SK-N-SH treated with all-trans-retinoic acid at 6 μM for 48 hours (cell line): ENCODE measurements around the gene TMEFF2.

ENCODE experiments used
- ARNTL ChIP-seq: fragments of 450-650 bp; formaldehyde crosslinking; IDR thresholded peaks from 2 replicates; pipeline ENCODE4 v1.5.0; 2020; ENCODE audit warnings: low read depth, mild to moderate bottlenecking, moderate library complexity, borderline replicate concordance
- BACH2 ChIP-seq: fragments of 250-450 bp; sonication (Bioruptor Pico); IDR thresholded peaks from 2 replicates; pipeline ENCODE4 v1.9.0; 2021; ENCODE audit warnings: mild to moderate bottlenecking, borderline replicate concordance
- CREB5 ChIP-seq: fragments of 250-450 bp; sonication (Bioruptor Pico); IDR thresholded peaks from 2 replicates; pipeline ENCODE4 v1.5.1; 2020; ENCODE audit warnings: low read depth, mild to moderate bottlenecking, moderate library complexity
- CSRNP3 ChIP-seq: fragments of 250-450 bp; sonication (Bioruptor Pico); IDR thresholded peaks from 2 replicates; pipeline ENCODE4 v1.5.1; 2021; ENCODE audit warnings: mild to moderate bottlenecking, moderate library complexity
- ESRRG ChIP-seq: fragments of 250-450 bp; sonication (Bioruptor Pico); IDR thresholded peaks from 2 replicates; pipeline ENCODE4 v1.6.1; 2021; ENCODE audit warnings: mild to moderate bottlenecking
- ISL1 ChIP-seq: fragments of 250-450 bp; sonication (Bioruptor Pico); IDR thresholded peaks from 2 replicates; pipeline ENCODE4 v2.1.2; 2022; ENCODE audit warnings: mild to moderate bottlenecking, moderate library complexity
- PATZ1 ChIP-seq: fragments of 250-450 bp; sonication (Bioruptor Pico); IDR thresholded peaks from 2 replicates; pipeline ENCODE4 v1.8.0; 2020; ENCODE audit warnings: mild to moderate bottlenecking, moderate library complexity, borderline replicate concordance
- RARB ChIP-seq: fragments of 250-450 bp; sonication (Bioruptor Pico); IDR thresholded peaks from 2 replicates; pipeline ENCODE4 v1.8.0; 2021; ENCODE audit warnings: mild to moderate bottlenecking, moderate library complexity
- TCF4 ChIP-seq: fragments of 250-450 bp; sonication (Bioruptor Pico); IDR thresholded peaks from 2 replicates; pipeline ENCODE4 v1.8.0; 2021; ENCODE audit warnings: mild to moderate bottlenecking, moderate library complexity, borderline replicate concordance
- ZC3H10 ChIP-seq: fragments of 250-450 bp; sonication (Bioruptor Pico); IDR thresholded peaks from 2 replicates; pipeline ENCODE4 v1.5.1; 2021; ENCODE audit warnings: mild to moderate bottlenecking, moderate library complexity
- ZFP3 ChIP-seq: fragments of 250-450 bp; sonication (Bioruptor Pico); IDR thresholded peaks from 2 replicates; pipeline ENCODE4 v1.5.0; 2020; ENCODE audit warnings: mild to moderate bottlenecking, moderate library complexity
- ZFP30 ChIP-seq: fragments of 450-650 bp; formaldehyde crosslinking; IDR thresholded peaks from 2 replicates; pipeline ENCODE4 v1.5.0; 2022; ENCODE audit warnings: mild to moderate bottlenecking, moderate library complexity
- ZNF565 ChIP-seq: fragments of 450-650 bp; formaldehyde crosslinking; conservative IDR thresholded peaks from 2 replicates; pipeline ENCODE4 v1.5.0; 2020; ENCODE audit warnings: low read depth, mild to moderate bottlenecking, moderate library complexity
- ZNF70 ChIP-seq: fragments of 450-650 bp; formaldehyde crosslinking; IDR thresholded peaks from 2 replicates; pipeline ENCODE4 v1.5.0; 2020; ENCODE audit warnings: mild to moderate bottlenecking, moderate library complexity

- TF ChIP-seq ZNF565 (no peak), CSRNP3 (CRISPR knock-in tag) (no peak), ZFP30 (no peak), ARNTL (CRISPR knock-in tag) (no peak), ZFP3 (CRISPR knock-in tag) (no peak), ESRRG (no peak), ISL1 (CRISPR knock-in tag) (no peak), TCF4 (CRISPR knock-in tag) (no peak), PATZ1 (CRISPR knock-in tag) (no peak), ZC3H10 (CRISPR knock-in tag) (no peak), BACH2 (CRISPR knock-in tag) (no peak), ZNF70 (CRISPR knock-in tag) (no peak), RARB (CRISPR knock-in tag) (no peak), CREB5 (CRISPR knock-in tag) (no peak)
These were observed 262.4 kb downstream of the TMEFF2 start for GRCh38 chr2:191932286-191932685.
